GM18511 (cell line): ENCODE results near the gene ZNF609.
"Not testable (repeated sequence)": the region's sequence is repeated elsewhere in the genome, so short reads cannot be mapped to it uniquely, and the experiment has no call there.

ENCODE experiments used
- ATAC-seq: cut with Tn5 transposase; IDR thresholded peaks from one replicate; pipeline ENCODE4 v1.9.1; 2021; ENCODE audit warnings: mild to moderate bottlenecking, moderate library complexity; ENCODE audit not compliant: unreplicated experiment

Gene ZNF609

GRCh38 chr15:64580696-64581407, 120.5 kb downstream of the ZNF609 start:
- no peak for ATAC-seq

GRCh38 chr15:64581408-64581761, 121.0 kb downstream of the ZNF609 start:
- no peak for ATAC-seq

- no peak for ATAC-seq
Observed at GRCh38 chr15:64582202-64582601, 121.8 kb downstream of the ZNF609 start.

- no peak for ATAC-seq
Observed at GRCh38 chr15:64583519-64583918, 123.1 kb downstream of the ZNF609 start.

GRCh38 chr15:64583983-64584382, 123.6 kb downstream of the ZNF609 start:
- no peak for ATAC-seq

GRCh38 chr15:64586259-64586870, 126.0 kb downstream of the ZNF609 start:
- no peak for ATAC-seq

GRCh38 chr15:64586984-64587383, 126.6 kb downstream of the ZNF609 start:
- no peak for ATAC-seq

- no peak for ATAC-seq
Observed at GRCh38 chr15:64589435-64590084, 129.2 kb downstream of the ZNF609 start.

GRCh38 chr15:64592845-64593244, 132.5 kb downstream of the ZNF609 start:
- ATAC-seq: not testable (repeated sequence)

- no peak for ATAC-seq
Observed at GRCh38 chr15:64596701-64597476, 136.5 kb downstream of the ZNF609 start.

GRCh38 chr15:64597477-64597822, 137.1 kb downstream of the ZNF609 start:
- ATAC-seq: no peak

- ATAC-seq: no peak
Observed at GRCh38 chr15:64599226-64599625, 138.8 kb downstream of the ZNF609 start.

GRCh38 chr15:64599716-64600115, 139.3 kb downstream of the ZNF609 start:
- ATAC-seq: no peak

GRCh38 chr15:64600794-64601193, 140.4 kb downstream of the ZNF609 start:
- ATAC-seq: no peak

- ATAC-seq: no peak
Observed at GRCh38 chr15:64604319-64604718, 143.9 kb downstream of the ZNF609 start.

- ATAC-seq: not testable (repeated sequence)
Observed at GRCh38 chr15:64607416-64607815, 147.0 kb downstream of the ZNF609 start.

- no peak for ATAC-seq
Observed at GRCh38 chr15:64610257-64610919, 150.0 kb downstream of the ZNF609 start.

- no peak for ATAC-seq
Observed at GRCh38 chr15:64611085-64611725, 150.8 kb downstream of the ZNF609 start.

- no peak for ATAC-seq
Observed at GRCh38 chr15:64614519-64614918, 154.1 kb downstream of the ZNF609 start.

GRCh38 chr15:64617727-64618126, 157.3 kb downstream of the ZNF609 start:
- no peak for ATAC-seq

GRCh38 chr15:64618138-64618537, 157.8 kb downstream of the ZNF609 start:
- no peak for ATAC-seq
